Activated CD4-positive, alpha-beta memory T cell treated with anti-CD3 and anti-CD28 coated beads, Interleukin-2, amount 10 ng/mL, durations not matched to agents 7 days and 5 days (primary cell): ENCODE measurements around the gene KCNQ1. TPM values are rescaled to one million over a fixed set of nuclear protein-coding genes. Genes with fewer than 3 reads are reported as not detected.
A peak's percentile ranks its signal among the peaks of the same experiment; 100 is the strongest.
"Not testable (repeated sequence)": the region's sequence is repeated elsewhere in the genome, so short reads cannot be mapped to it uniquely, and the experiment has no call there.

Experiments used
- CTCF ChIA-PET: fragments of 350-600 bp; sonication (Branson Sonifier 250); formaldehyde crosslinking; loops from one replicate; lab custom pipeline; 2021; ENCODE audit warnings: antibody characterized with exemption, inconsistent platforms; lab: Charles Lee
- POLR2A ChIA-PET: fragments of 350-600 bp; sonication (Branson Sonifier 250); formaldehyde crosslinking; loops from one replicate; lab custom pipeline; 2021; ENCODE audit warnings: antibody characterized with exemption; lab: Charles Lee
- DNase-seq: peaks from one replicate; pipeline ENCODE4 v3.0.0-alpha.2; 2020
- H3K27ac Mint-ChIP-seq: one replicate; pipeline ENCODE4 v1.8.0; 2021; ENCODE audit warnings: mild to moderate bottlenecking, mixed read lengths
- H3K27me3 Mint-ChIP-seq: one replicate; pipeline ENCODE4 v1.8.0; 2021; ENCODE audit warnings: mixed read lengths
- H3K36me3 Mint-ChIP-seq: one replicate; pipeline ENCODE4 v1.8.0; 2021; ENCODE audit warnings: low read depth, mixed read lengths
- H3K4me1 Mint-ChIP-seq: one replicate; pipeline ENCODE4 v1.8.0; 2021; ENCODE audit warnings: mixed read lengths
- H3K4me3 Mint-ChIP-seq: one replicate; pipeline ENCODE4 v1.8.0; 2021; ENCODE audit warnings: mild to moderate bottlenecking, mixed read lengths
- H3K9me3 Mint-ChIP-seq: one replicate; pipeline ENCODE4 v1.8.0; 2021; ENCODE audit warnings: mixed read lengths
- total RNA-seq, 2 experiments: library from RNA; stranded (reverse); gene quantifications; one replicate each; pipeline ENCODE4 v1.2.3, GENCODE V29; 2021

The KCNQ1 gene
- total RNA-seq, 2 experiments from 2014 or later: 14.8 to 15.0 TPM

GRCh38 chr11:2593393-2593950 is 148.7 kb downstream of the KCNQ1 start:
- H3K27ac Mint-ChIP-seq: no peak overlapping the region
- H3K27me3 Mint-ChIP-seq: no peaks in the 10 kb centered on the region
- no peaks in the 10 kb centered on the region for H3K36me3 Mint-ChIP-seq
- no peak overlapping the region for H3K4me3 Mint-ChIP-seq
- H3K4me1 Mint-ChIP-seq: no peaks in the 10 kb centered on the region
- peaks cover 10% of the 10 kb centered on the region for H3K9me3 Mint-ChIP-seq
- DNase-seq: no peak
- ChIA-PET POLR2A (no interaction called here), CTCF (no interaction called here)

GRCh38 chr11:2594267-2594666 is 149.5 kb downstream of the KCNQ1 start:
- ChIA-PET POLR2A (no interaction called here), CTCF (no interaction called here)
- no peaks in the 10 kb centered on the region for H3K4me1 Mint-ChIP-seq
- peaks cover 14% of the 10 kb centered on the region for H3K9me3 Mint-ChIP-seq
- no peaks in the 10 kb centered on the region for H3K27me3 Mint-ChIP-seq
- H3K36me3 Mint-ChIP-seq: no peaks in the 10 kb centered on the region
- H3K4me3 Mint-ChIP-seq: no peak overlapping the region
- no peak for DNase-seq
- H3K27ac Mint-ChIP-seq: no peak overlapping the region

GRCh38 chr11:2595204-2595603 is 150.4 kb downstream of the KCNQ1 start:
- H3K27ac Mint-ChIP-seq: no peak overlapping the region
- H3K4me1 Mint-ChIP-seq: no peaks in the 10 kb centered on the region
- H3K36me3 Mint-ChIP-seq: no peaks in the 10 kb centered on the region
- no peaks in the 10 kb centered on the region for H3K27me3 Mint-ChIP-seq
- H3K9me3 Mint-ChIP-seq: peaks cover 14% of the 10 kb centered on the region
- CTCF ChIA-PET: no interaction called here
- POLR2A ChIA-PET: no interaction called here
- H3K4me3 Mint-ChIP-seq: no peak overlapping the region
- DNase-seq: no peak

GRCh38 chr11:2599561-2600189 is 154.9 kb downstream of the KCNQ1 start:
- POLR2A ChIA-PET: no interaction called here
- H3K27me3 Mint-ChIP-seq: no peaks in the 10 kb centered on the region
- H3K4me3 Mint-ChIP-seq: no peak overlapping the region
- no peak overlapping the region for H3K27ac Mint-ChIP-seq
- CTCF ChIA-PET: no interaction called here
- H3K9me3 Mint-ChIP-seq: peaks cover 14% of the 10 kb centered on the region
- no peak for DNase-seq
- peaks cover under 1% of the 10 kb centered on the region for H3K36me3 Mint-ChIP-seq
- H3K4me1 Mint-ChIP-seq: no peaks in the 10 kb centered on the region

- Mint-ChIP-seq H3K27ac (no peak overlapping the region), H3K36me3 (peaks cover 3% of the 10 kb centered on the region), H3K27me3 (no peaks in the 10 kb centered on the region), H3K9me3 (peaks cover 4% of the 10 kb centered on the region), H3K4me1 (no peaks in the 10 kb centered on the region), H3K4me3 (no peak overlapping the region)
- ChIA-PET CTCF (no interaction called here), POLR2A (no interaction called here)
- no peak for DNase-seq
Observed at GRCh38 chr11:2609345-2609744, 164.5 kb downstream of the KCNQ1 start.

- ChIA-PET POLR2A (no interaction called here), CTCF (no interaction called here)
- DNase-seq: no peak
- H3K4me3 Mint-ChIP-seq: no peak overlapping the region
- H3K27ac Mint-ChIP-seq: no peak overlapping the region
- H3K36me3 Mint-ChIP-seq: no peaks in the 10 kb centered on the region
- no peaks in the 10 kb centered on the region for H3K4me1 Mint-ChIP-seq
- H3K9me3 Mint-ChIP-seq: peaks cover 4% of the 10 kb centered on the region
- H3K27me3 Mint-ChIP-seq: no peaks in the 10 kb centered on the region
Observed at GRCh38 chr11:2612884-2613571, 168.2 kb downstream of the KCNQ1 start.

- H3K36me3 Mint-ChIP-seq: peaks cover 10% of the 10 kb centered on the region
- peak overlapping the region; percentile 48 for H3K27ac Mint-ChIP-seq
- ChIA-PET POLR2A (no interaction called here), CTCF (no interaction called here)
- no peak overlapping the region for H3K4me3 Mint-ChIP-seq
- no peaks in the 10 kb centered on the region for H3K27me3 Mint-ChIP-seq
- DNase-seq: no peak
- peaks cover 15% of the 10 kb centered on the region for H3K4me1 Mint-ChIP-seq
- peaks cover 3% of the 10 kb centered on the region for H3K9me3 Mint-ChIP-seq
Observed at GRCh38 chr11:2621894-2622293, 177.1 kb downstream of the KCNQ1 start.

DNA sequence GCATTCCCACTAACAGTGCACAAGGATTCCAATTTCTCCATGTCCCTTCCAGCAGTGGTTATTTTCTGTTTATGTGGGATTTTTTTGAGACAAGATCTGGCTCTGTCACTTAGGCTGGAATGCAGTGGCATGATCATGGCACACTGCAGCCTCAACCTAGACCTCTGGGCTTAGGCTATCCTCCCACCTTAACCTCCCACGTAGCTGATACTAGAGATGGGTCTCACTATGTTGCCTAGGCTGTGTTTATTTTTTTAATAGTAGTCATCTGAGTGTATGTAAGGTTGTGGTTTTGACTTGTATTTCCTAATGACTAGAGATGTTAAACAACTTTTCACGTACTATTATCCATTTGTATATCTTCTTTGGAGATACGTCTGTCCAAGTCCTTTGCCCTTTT is 180.4 kb downstream of the KCNQ1 start:
- peaks cover 3% of the 10 kb centered on the region for H3K9me3 Mint-ChIP-seq
- no peak overlapping the region for H3K27ac Mint-ChIP-seq
- no peak overlapping the region for H3K4me3 Mint-ChIP-seq
- H3K4me1 Mint-ChIP-seq: peaks cover 15% of the 10 kb centered on the region
- ChIA-PET CTCF (no interaction called here), POLR2A (no interaction called here)
- DNase-seq: no peak
- H3K36me3 Mint-ChIP-seq: peaks cover 10% of the 10 kb centered on the region
- H3K27me3 Mint-ChIP-seq: no peaks in the 10 kb centered on the region

DNA sequence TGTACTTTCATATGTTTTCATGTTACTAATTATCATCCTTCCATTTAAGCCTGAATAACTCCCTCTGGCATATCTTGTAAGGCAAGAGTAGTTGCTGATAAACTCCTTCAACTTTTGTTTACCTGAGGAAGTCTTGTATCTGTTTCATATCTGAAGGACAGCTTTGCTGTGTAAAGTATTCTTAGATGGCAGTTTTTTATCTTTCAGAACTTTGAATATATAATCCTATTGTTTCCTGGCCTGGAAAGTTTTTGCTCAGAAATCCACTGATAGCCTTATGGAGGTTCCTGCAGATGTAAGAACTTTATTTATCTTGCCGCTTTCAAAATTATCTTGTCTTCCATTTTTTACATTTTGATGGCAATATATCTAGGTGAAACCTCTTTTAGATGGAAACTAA is 185.9 kb downstream of the KCNQ1 start:
- no peaks in the 10 kb centered on the region for H3K4me1 Mint-ChIP-seq
- CTCF ChIA-PET: no interaction called here
- no peak for DNase-seq

DNA sequence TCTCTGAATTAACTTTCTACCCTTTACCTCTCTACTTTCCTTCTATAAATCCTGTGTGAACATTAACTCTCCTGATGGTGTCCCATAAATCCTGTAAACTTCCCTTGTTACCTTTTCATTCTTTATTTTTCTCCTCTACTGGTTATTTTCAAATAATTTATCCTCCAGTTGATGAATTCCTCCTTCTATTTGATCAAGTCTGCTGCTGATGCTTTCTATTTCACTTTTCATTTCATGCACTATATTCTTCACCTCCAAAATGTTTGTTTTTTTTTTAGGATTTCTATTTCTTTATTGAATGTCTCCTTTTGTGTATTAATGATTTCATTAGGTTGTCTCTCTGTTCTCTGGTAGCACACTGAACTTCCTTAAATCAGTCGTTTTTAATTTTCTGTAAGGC is 186.4 kb downstream of the KCNQ1 start:
- no peak for DNase-seq
- no peak overlapping the region for H3K4me3 Mint-ChIP-seq
- peaks cover 17% of the 10 kb centered on the region for H3K9me3 Mint-ChIP-seq
- H3K27me3 Mint-ChIP-seq: no peaks in the 10 kb centered on the region
- H3K4me1 Mint-ChIP-seq: no peaks in the 10 kb centered on the region
- H3K27ac Mint-ChIP-seq: no peak overlapping the region
- CTCF ChIA-PET: no interaction called here
- POLR2A ChIA-PET: no interaction called here
- H3K36me3 Mint-ChIP-seq: peaks cover 11% of the 10 kb centered on the region

More for the DNA sequence above, 185.9 kb downstream of the KCNQ1 start:
- Mint-ChIP-seq H3K27me3 (no peaks in the 10 kb centered on the region), H3K4me3 (no peak overlapping the region), H3K27ac (no peak overlapping the region), H3K9me3 (peaks cover 17% of the 10 kb centered on the region), H3K36me3 (peaks cover 8% of the 10 kb centered on the region)
- POLR2A ChIA-PET: no interaction called here

DNA sequence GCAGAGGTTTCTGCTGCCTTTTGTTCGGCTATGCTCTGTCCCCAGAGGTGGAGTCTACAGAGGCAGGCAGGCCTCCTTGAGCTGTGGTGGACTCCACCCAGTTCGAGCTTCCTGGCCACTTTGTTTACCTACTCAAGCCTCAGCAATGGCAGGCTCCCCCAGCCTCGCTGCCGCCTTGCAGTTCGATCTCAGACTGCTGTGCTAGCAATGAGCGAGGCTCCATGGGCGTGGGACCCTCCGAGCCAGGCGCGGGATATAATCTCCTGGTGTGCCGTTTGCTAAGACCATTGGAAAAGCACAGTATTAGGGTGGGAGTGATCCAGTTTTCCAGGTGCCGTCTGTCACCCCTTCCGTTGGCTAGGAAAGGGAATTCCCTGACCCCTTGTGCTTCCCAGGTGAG is 195.0 kb downstream of the KCNQ1 start:
- Mint-ChIP-seq H3K36me3 (peaks cover 17% of the 10 kb centered on the region), H3K9me3 (peaks cover 38% of the 10 kb centered on the region)
- POLR2A ChIA-PET, H3K4me3 Mint-ChIP-seq, H3K4me1 Mint-ChIP-seq, H3K27ac Mint-ChIP-seq, CTCF ChIA-PET, DNase-seq, H3K27me3 Mint-ChIP-seq: not testable (repeated sequence)

DNA sequence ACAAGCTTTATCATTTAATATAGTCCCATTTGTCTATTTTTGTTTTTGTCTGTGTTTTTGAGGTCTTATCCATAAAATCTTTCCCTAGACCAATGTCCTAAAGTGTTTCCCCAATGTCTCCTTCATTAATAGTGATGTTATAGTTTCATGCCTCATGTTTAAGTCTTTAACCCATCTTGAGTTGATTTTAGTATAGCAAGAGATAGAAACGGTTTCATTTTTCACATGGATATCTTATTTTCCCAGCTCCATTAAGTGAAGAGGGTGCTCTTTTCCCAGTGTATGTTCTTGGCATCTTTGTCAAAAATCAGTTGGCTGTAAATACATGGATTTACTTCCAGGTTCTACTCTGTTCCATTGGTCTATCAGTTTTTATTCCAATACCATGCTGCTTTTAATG is 196.8 kb downstream of the KCNQ1 start:
- CTCF ChIA-PET: no interaction called here
- Mint-ChIP-seq H3K4me1 (no peaks in the 10 kb centered on the region), H3K27me3 (peaks cover 5% of the 10 kb centered on the region), H3K9me3 (peaks cover 41% of the 10 kb centered on the region), H3K4me3 (no peak overlapping the region), H3K36me3 (peaks cover 19% of the 10 kb centered on the region), H3K27ac (no peak overlapping the region)
- POLR2A ChIA-PET: no interaction called here
- DNase-seq: no peak

- POLR2A ChIA-PET: no interaction called here
- CTCF ChIA-PET: interaction anchor here (0.6 kb wide), 1 partner anchor 106 kb away, joined by 3 read pairs; no protein-coding TSS in a partner anchor
- H3K27me3 Mint-ChIP-seq: peaks cover 5% of the 10 kb centered on the region
- H3K27ac Mint-ChIP-seq: no peak overlapping the region
- H3K4me1 Mint-ChIP-seq: no peaks in the 10 kb centered on the region
- H3K9me3 Mint-ChIP-seq: peaks cover 44% of the 10 kb centered on the region
- H3K36me3 Mint-ChIP-seq: peaks cover 13% of the 10 kb centered on the region
- DNase-seq: no peak
- no peak overlapping the region for H3K4me3 Mint-ChIP-seq
Observed at GRCh38 chr11:2643746-2644145, 198.9 kb downstream of the KCNQ1 start.
